Effector memory CD4-positive, alpha-beta T cell (primary cell): ENCODE results near the gene ALPK3.

Source experiments
- DNase-seq, 3 donors: peaks; one replicate each; pipeline ENCODE4 v3.0.0-alpha.2; 2020
- H3K27ac ChIP-seq: 2 replicates; pipeline ENCODE4 v1.7.0; 2013; ENCODE audit warnings: mild to moderate bottlenecking, low read length, moderate library complexity; ENCODE audit not compliant: insufficient read depth, poor library complexity, severe bottlenecking
- H3K27me3 ChIP-seq: replicated peaks from 2 replicates; pipeline ENCODE4 v1.7.0; 2013; ENCODE audit warnings: mild to moderate bottlenecking, low read length; ENCODE audit not compliant: insufficient read depth, control insufficient read depth, poor library complexity, severe bottlenecking
- H3K36me3 ChIP-seq: 2 replicates; pipeline ENCODE4 v1.7.0; 2013; ENCODE audit warnings: mild to moderate bottlenecking, low read length, moderate library complexity; ENCODE audit not compliant: control insufficient read depth, insufficient read depth
- H3K4me1 ChIP-seq: 2 replicates; pipeline ENCODE4 v1.7.0; 2013; ENCODE audit warnings: low read length, mild to moderate bottlenecking; ENCODE audit not compliant: control insufficient read depth, insufficient read depth, poor library complexity, severe bottlenecking
- H3K4me3 ChIP-seq: 2 replicates; pipeline ENCODE4 v1.7.0; 2013; ENCODE audit warnings: low read length, low read depth, mild to moderate bottlenecking; ENCODE audit not compliant: insufficient read depth, poor library complexity, severe bottlenecking
- H3K9me3 ChIP-seq: 2 replicates; pipeline ENCODE4 v1.7.0; 2013; ENCODE audit warnings: mild to moderate bottlenecking, low read length, moderate library complexity; ENCODE audit not compliant: control insufficient read depth

ALPK3 gene

GRCh38 chr15:84797801-84798200 lies 19.4 kb upstream of the ALPK3 start:
- no peaks in the 10 kb centered on the region for H3K9me3 ChIP-seq
- no peak overlapping the region for H3K4me3 ChIP-seq
- H3K27me3 ChIP-seq = no peaks in the 10 kb centered on the region
- no peak overlapping the region for H3K27ac ChIP-seq
- peaks cover 57% of the 10 kb centered on the region for H3K36me3 ChIP-seq
- no peak for DNase-seq
- H3K4me1 ChIP-seq = no peaks in the 10 kb centered on the region

DNA sequence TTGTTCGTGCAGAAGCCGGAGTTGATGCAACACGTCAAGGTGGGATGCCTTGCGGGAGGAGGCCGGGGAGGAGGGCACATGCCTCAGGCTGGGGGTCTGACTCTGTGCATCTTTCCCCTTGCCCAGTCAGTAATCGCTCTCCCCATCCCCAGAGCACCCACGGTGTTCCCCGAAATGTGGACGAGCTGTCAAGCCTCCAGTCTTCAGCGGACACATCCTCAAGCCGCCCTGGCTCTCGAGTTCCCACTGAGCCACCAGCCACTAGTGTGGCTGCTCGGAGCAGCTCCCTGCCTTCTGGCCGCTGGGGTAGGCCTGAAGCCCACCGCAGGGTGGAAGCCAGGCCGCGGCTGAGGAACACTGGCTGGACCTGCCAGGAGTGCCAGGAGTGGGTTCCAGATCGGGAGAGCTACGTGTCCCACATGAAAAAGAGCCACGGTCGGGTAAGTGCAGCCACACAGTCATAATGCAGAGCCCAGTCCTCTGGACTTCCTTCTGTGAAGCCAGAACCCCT lies 18.7 kb upstream of the ALPK3 start:
- no peaks in the 10 kb centered on the region for H3K27me3 ChIP-seq
- no peak overlapping the region for H3K27ac ChIP-seq
- peaks cover 61% of the 10 kb centered on the region for H3K36me3 ChIP-seq
- no peak for DNase-seq
- no peaks in the 10 kb centered on the region for H3K9me3 ChIP-seq
- H3K4me3 ChIP-seq = no peak overlapping the region
- no peaks in the 10 kb centered on the region for H3K4me1 ChIP-seq

- Histone ChIP-seq H3K4me1 (no peaks in the 10 kb centered on the region), H3K27me3 (no peaks in the 10 kb centered on the region), H3K4me3 (no peak overlapping the region), H3K27ac (no peak overlapping the region), H3K9me3 (no peaks in the 10 kb centered on the region), H3K36me3 (peaks cover 61% of the 10 kb centered on the region)
- no peak for DNase-seq
Measured at GRCh38 chr15:84799511-84800187, 17.5 kb upstream of the ALPK3 start.

DNA sequence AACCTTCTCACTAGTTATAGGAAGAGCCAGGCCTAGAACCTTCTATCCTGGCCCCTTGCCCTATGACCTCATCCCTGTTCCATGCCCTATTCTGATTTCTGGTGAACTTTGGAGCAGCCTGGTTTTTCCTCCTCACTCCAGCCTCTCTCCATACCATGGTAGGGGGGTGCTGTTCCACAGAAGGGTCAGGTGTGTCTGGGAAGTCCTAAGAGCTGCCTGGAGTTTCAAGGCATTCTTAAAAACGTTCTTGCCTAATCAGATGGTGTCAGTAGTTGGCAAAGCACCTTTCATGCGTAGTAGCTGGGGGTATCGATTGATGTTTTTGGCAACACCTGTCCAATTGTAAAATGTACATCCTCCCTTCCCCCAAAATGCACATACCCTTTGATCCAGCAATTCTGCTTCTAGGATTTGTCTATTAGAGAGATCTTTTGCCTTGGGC lies 16.8 kb upstream of the ALPK3 start:
- no peak overlapping the region for H3K4me3 ChIP-seq
- DNase-seq = no peak
- H3K36me3 ChIP-seq = peaks cover 60% of the 10 kb centered on the region
- H3K4me1 ChIP-seq = no peaks in the 10 kb centered on the region
- H3K9me3 ChIP-seq = no peaks in the 10 kb centered on the region
- H3K27me3 ChIP-seq = no peaks in the 10 kb centered on the region
- no peak overlapping the region for H3K27ac ChIP-seq

DNA sequence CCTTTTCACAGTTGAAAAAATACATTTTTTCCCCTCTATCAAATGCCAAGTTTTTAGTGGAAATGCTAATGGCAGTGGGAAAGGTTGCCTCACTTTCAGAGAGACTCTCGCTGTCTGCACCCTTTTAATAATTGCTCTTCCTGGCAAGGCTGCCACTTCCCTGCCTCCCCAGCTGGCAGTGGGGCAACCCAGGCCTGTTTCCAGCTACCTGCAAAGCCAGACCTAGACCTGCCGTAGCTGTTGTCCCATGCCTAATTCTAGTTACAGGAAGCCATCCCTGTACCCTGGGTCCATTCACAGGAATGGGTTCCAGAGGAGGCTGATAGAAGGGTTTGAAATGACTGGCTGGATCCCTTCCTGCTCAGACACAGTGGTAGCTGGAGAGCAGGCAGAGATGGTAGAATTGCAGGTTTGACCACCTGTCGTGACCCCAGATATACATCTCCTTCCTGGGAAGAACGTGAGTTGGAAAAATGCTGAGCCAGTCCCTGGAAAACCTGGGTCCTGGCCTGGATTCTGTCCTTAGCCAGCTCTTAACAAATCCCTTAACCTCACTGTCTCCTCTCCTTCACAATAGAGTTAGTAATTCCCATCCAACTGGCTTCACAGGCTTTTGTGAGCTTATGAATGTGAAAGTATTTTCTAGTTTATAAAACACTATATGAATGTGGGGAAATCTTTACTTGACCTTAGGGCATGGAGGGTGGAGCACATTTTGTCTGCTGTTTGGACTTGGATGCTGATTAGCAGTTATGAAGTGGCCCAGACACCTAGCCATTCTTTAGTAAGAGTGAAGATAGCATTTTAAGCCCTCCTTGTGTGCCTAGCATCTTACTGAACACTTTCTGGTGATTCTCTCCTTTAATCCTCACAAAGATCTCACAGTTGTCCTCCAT lies 12.9 kb upstream of the ALPK3 start:
- Histone ChIP-seq H3K36me3 (peaks cover 34% of the 10 kb centered on the region), H3K4me1 (no peaks in the 10 kb centered on the region), H3K27me3 (no peaks in the 10 kb centered on the region), H3K27ac (no peak overlapping the region), H3K4me3 (no peak overlapping the region), H3K9me3 (no peaks in the 10 kb centered on the region)
- DNase-seq = no peak

- no peak for DNase-seq
- Histone ChIP-seq H3K36me3 (peaks cover 24% of the 10 kb centered on the region), H3K27me3 (no peaks in the 10 kb centered on the region), H3K4me3 (no peak overlapping the region), H3K9me3 (no peaks in the 10 kb centered on the region), H3K4me1 (no peaks in the 10 kb centered on the region), H3K27ac (no peak overlapping the region)
Measured at GRCh38 chr15:84805221-84805620, 11.9 kb upstream of the ALPK3 start.

DNA sequence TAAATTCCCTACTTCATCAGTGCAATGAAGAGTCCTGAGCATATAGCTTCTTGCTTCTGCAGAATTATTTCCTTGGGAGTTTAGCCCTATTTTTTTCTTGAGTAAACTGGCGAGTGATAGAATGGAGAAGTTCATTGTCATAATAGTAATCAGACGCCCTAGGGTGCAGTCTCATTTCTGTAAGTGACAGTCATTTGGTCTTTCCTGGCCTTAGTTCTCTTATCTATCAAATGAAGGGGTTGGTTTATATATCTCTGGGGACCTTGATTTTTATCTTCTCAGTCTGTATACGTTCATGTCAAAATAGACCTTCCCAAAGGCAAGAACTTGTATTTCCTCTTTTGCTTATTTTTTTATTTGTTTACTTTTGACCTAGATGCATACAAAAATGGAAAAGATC lies 9.9 kb upstream of the ALPK3 start:
- peaks cover 7% of the 10 kb centered on the region for H3K36me3 ChIP-seq
- no peak overlapping the region for H3K4me3 ChIP-seq
- H3K27me3 ChIP-seq = no peaks in the 10 kb centered on the region
- no peaks in the 10 kb centered on the region for H3K4me1 ChIP-seq
- DNase-seq = no peak
- no peaks in the 10 kb centered on the region for H3K9me3 ChIP-seq
- no peak overlapping the region for H3K27ac ChIP-seq

- H3K4me3 ChIP-seq = no peak overlapping the region
- H3K4me1 ChIP-seq = no peaks in the 10 kb centered on the region
- H3K27ac ChIP-seq = no peak overlapping the region
- H3K9me3 ChIP-seq = no peaks in the 10 kb centered on the region
- H3K27me3 ChIP-seq = no peaks in the 10 kb centered on the region
- H3K36me3 ChIP-seq = no peaks in the 10 kb centered on the region
- DNase-seq = no peak
Measured at GRCh38 chr15:84810073-84810840, 6.9 kb upstream of the ALPK3 start.

- Histone ChIP-seq H3K4me1 (no peaks in the 10 kb centered on the region), H3K4me3 (no peak overlapping the region), H3K27me3 (no peaks in the 10 kb centered on the region), H3K27ac (no peak overlapping the region), H3K36me3 (no peaks in the 10 kb centered on the region), H3K9me3 (no peaks in the 10 kb centered on the region)
- no peak for DNase-seq
Measured at GRCh38 chr15:84811151-84811550, 6.0 kb upstream of the ALPK3 start.
